CD4-positive, alpha-beta memory T cell (primary cell): ENCODE measurements around the gene TYROBP. TPM values are rescaled to one million over a fixed set of nuclear protein-coding genes. Genes with fewer than 3 reads are reported as not detected.
A peak's percentile ranks its signal among the peaks of the same experiment; 100 is the strongest.

Source experiments
- CTCF ChIA-PET: fragments of 350-600 bp; sonication (Branson Sonifier 250); formaldehyde crosslinking; loops from one replicate; lab custom pipeline; 2021; ENCODE audit warnings: inconsistent platforms; ENCODE audit not compliant: partially characterized antibody; lab: Charles Lee
- POLR2A ChIA-PET: fragments of 350-600 bp; sonication (Branson Sonifier 250); formaldehyde crosslinking; loops from one replicate; lab custom pipeline; 2021; ENCODE audit not compliant: partially characterized antibody; lab: Charles Lee
- DNase-seq, 5 donors: peaks; one replicate each; pipeline versions ENCODE4 v3.0.0 to v3.0.0-alpha.2; 2020 to 2022; ENCODE audit warnings: mixed read lengths in 1 of 5
- H3K27ac ChIP-seq: one replicate; pipeline ENCODE4 v1.7.0; 2013; ENCODE audit warnings: low read depth, low read length
- H3K27me3 ChIP-seq: 2 replicates; pipeline ENCODE4 v1.7.0; 2013; ENCODE audit warnings: mild to moderate bottlenecking, low read length, moderate library complexity; ENCODE audit not compliant: insufficient read depth
- H3K36me3 ChIP-seq: 2 replicates; pipeline ENCODE4 v1.7.0; 2013; ENCODE audit warnings: mild to moderate bottlenecking, low read length, moderate library complexity; ENCODE audit not compliant: insufficient read depth
- H3K4me1 ChIP-seq: 2 replicates; pipeline ENCODE4 v1.7.0; 2013; ENCODE audit warnings: mild to moderate bottlenecking, low read length, moderate library complexity; ENCODE audit not compliant: insufficient read depth
- H3K4me3 ChIP-seq, 2 donors: one replicate each; pipeline ENCODE4 v1.7.0; 2013; ENCODE audit warnings: low read length in 2 of 2, mild to moderate bottlenecking in 1 of 2
- H3K9me3 ChIP-seq, 2 donors: one replicate each; pipeline ENCODE4 v1.7.0; 2013; ENCODE audit warnings: low read length in 2 of 2, control low read depth in 1 of 2; ENCODE audit not compliant: control insufficient read depth in 1 of 2
- H3K27ac Mint-ChIP-seq, 7 donors: one replicate each; pipeline ENCODE4 v1.8.0; 2020 to 2021; ENCODE audit warnings: mixed read lengths in 7 of 7, mild to moderate bottlenecking in 6 of 7, inconsistent platforms in 3 of 7, moderate library complexity in 3 of 7
- H3K27me3 Mint-ChIP-seq, 2 donors: one replicate each; pipeline ENCODE4 v1.8.0; 2020 to 2021; ENCODE audit warnings: mixed read lengths in 2 of 2
- H3K36me3 Mint-ChIP-seq, 2 donors: one replicate each; pipeline ENCODE4 v1.8.0; 2020 to 2021; ENCODE audit warnings: mixed read lengths in 2 of 2, inconsistent platforms in 1 of 2, mild to moderate bottlenecking in 1 of 2
- H3K4me1 Mint-ChIP-seq, 4 donors: one replicate each; pipeline ENCODE4 v1.8.0; 2020 to 2021; ENCODE audit warnings: mixed read lengths in 4 of 4, mild to moderate bottlenecking in 1 of 4
- H3K4me3 Mint-ChIP-seq, 8 donors: one replicate each; pipeline ENCODE4 v1.8.0; 2020 to 2021; ENCODE audit warnings: mixed read lengths in 8 of 8, mild to moderate bottlenecking in 7 of 8, moderate library complexity in 6 of 8, inconsistent platforms in 3 of 8
- H3K9me3 Mint-ChIP-seq, 8 donors: one replicate each; pipeline ENCODE4 v1.8.0; 2020 to 2021; ENCODE audit warnings: mixed read lengths in 8 of 8, mild to moderate bottlenecking in 5 of 8, inconsistent platforms in 3 of 8, moderate library complexity in 1 of 8
- intact Hi-C: fragments of 100-400 bp; cut with micrococcal nuclease; formaldehyde crosslinking; loops from one replicate; pipeline ENCODE4 v1.15.1; 2023
- polyA plus RNA-seq, 2 donors: library from polyadenylated mRNA; unstranded; fragments of 300-500 nt; fragmentation: Illumina TruSeq; gene quantifications; one replicate each; pipeline ENCODE4 v1.2.3, GENCODE V29; 2021
- total RNA-seq, 2 experiments: library from RNA; stranded (reverse); gene quantifications; one replicate each; pipeline ENCODE4 v1.2.3, GENCODE V29; 2021

The TYROBP gene
- total and polyA plus RNA-seq, 4 experiments from 2014 or later, result 2.3 to 17.3 (median 7.6) TPM

- H3K4me1 Mint-ChIP-seq, result peaks cover 0 to 20% (median 3%) of the 10 kb centered on the region in 4 donors
- peak overlapping the region in 1 of 8 donors; percentile 62 for H3K4me3 Mint-ChIP-seq
- Histone ChIP-seq H3K9me3 (no peaks in the 10 kb centered on the region), H3K4me1 (peaks cover 14% of the 10 kb centered on the region), H3K4me3 (no peak overlapping the region), H3K27ac (no peak overlapping the region), H3K27me3 (peaks cover 15% of the 10 kb centered on the region), H3K36me3 (no peaks in the 10 kb centered on the region)
- H3K27me3 Mint-ChIP-seq, result peaks cover 29 to 43% of the 10 kb centered on the region in 2 donors
- H3K9me3 Mint-ChIP-seq, result no peaks in the 10 kb centered on the region
- ChIA-PET CTCF (no interaction called here), POLR2A (no interaction called here)
- no peaks in the 10 kb centered on the region for H3K36me3 Mint-ChIP-seq
- H3K27ac Mint-ChIP-seq, result no peak overlapping the region
- DNase-seq, result no peak
- intact Hi-C loops, result no loop called here
These were observed 47.1 kb downstream of the TYROBP start for GRCh38 chr19:35860818-35861639.

- intact Hi-C loops, result no loop called here
- no peaks in the 10 kb centered on the region for H3K9me3 Mint-ChIP-seq
- ChIA-PET POLR2A (no interaction called here), CTCF (no interaction called here)
- Histone ChIP-seq H3K4me1 (peaks cover 15% of the 10 kb centered on the region), H3K27me3 (peaks cover 21% of the 10 kb centered on the region), H3K27ac (no peak overlapping the region), H3K9me3 (no peaks in the 10 kb centered on the region), H3K36me3 (no peaks in the 10 kb centered on the region), H3K4me3 (no peak overlapping the region)
- no peak for DNase-seq
- no peaks in the 10 kb centered on the region for H3K36me3 Mint-ChIP-seq
- H3K27ac Mint-ChIP-seq, result no peak overlapping the region
- H3K4me3 Mint-ChIP-seq, result no peak overlapping the region
- H3K27me3 Mint-ChIP-seq, result peaks cover 27 to 41% of the 10 kb centered on the region in 2 donors
- H3K4me1 Mint-ChIP-seq, result peaks cover 0 to 20% (median 3%) of the 10 kb centered on the region in 4 donors
These were observed 47.7 kb downstream of the TYROBP start for GRCh38 chr19:35860436-35860817.

GRCh38 chr19:35859414-35859813, 48.7 kb downstream of the TYROBP start:
- Histone ChIP-seq H3K27ac (no peak overlapping the region), H3K27me3 (peaks cover 21% of the 10 kb centered on the region), H3K9me3 (no peaks in the 10 kb centered on the region), H3K36me3 (no peaks in the 10 kb centered on the region), H3K4me3 (no peak overlapping the region), H3K4me1 (peaks cover 15% of the 10 kb centered on the region)
- Mint-ChIP-seq H3K4me1 (peaks cover 0 to 20% (median 5%) of the 10 kb centered on the region in 4 donors), H3K4me3 (peak overlapping the region in 1 of 8 donors; percentile 6), H3K27me3 (peaks cover 32 to 39% of the 10 kb centered on the region in 2 donors), H3K36me3 (no peaks in the 10 kb centered on the region), H3K27ac (peak overlapping the region in 1 of 7 donors; percentile 57), H3K9me3 (no peaks in the 10 kb centered on the region)
- no peak for DNase-seq
- ChIA-PET CTCF (no interaction called here), POLR2A (no interaction called here)
- intact Hi-C loops, result no loop called here

GRCh38 chr19:35858311-35858710, 49.8 kb downstream of the TYROBP start:
- Mint-ChIP-seq H3K4me3 (peak overlapping the region in 4 of 8 donors; percentile 11 to 60 (median 40)), H3K4me1 (peaks cover 0 to 20% (median 5%) of the 10 kb centered on the region in 4 donors), H3K9me3 (no peaks in the 10 kb centered on the region), H3K27ac (no peak overlapping the region), H3K36me3 (no peaks in the 10 kb centered on the region), H3K27me3 (peaks cover 32 to 43% of the 10 kb centered on the region in 2 donors)
- Histone ChIP-seq H3K27ac (no peak overlapping the region), H3K4me1 (peaks cover 15% of the 10 kb centered on the region), H3K36me3 (no peaks in the 10 kb centered on the region), H3K27me3 (peaks cover 21% of the 10 kb centered on the region), H3K9me3 (no peaks in the 10 kb centered on the region), H3K4me3 (no peak overlapping the region)
- intact Hi-C loops, result no loop called here
- CTCF ChIA-PET, result no interaction called here
- DNase-seq, result no peak
- POLR2A ChIA-PET, result no interaction called here

- H3K27ac Mint-ChIP-seq, result peak within 1 kb of the TSS in 3 of 7 donors; percentile 18 to 64 (median 33)
- H3K9me3 ChIP-seq, result no peaks in the 10 kb centered on the region
- ChIA-PET CTCF (no interaction called here), POLR2A (no interaction called here)
- H3K36me3 ChIP-seq, result no peaks in the 10 kb centered on the region
- H3K9me3 Mint-ChIP-seq, result no peaks in the 10 kb centered on the region
- H3K27me3 ChIP-seq, result peaks cover 17% of the 10 kb centered on the region
- no peaks in the 10 kb centered on the region for H3K36me3 Mint-ChIP-seq
- peak within 1 kb of the TSS; percentile 73 to 85 (median 80) for H3K4me3 Mint-ChIP-seq
- peak in 1 of 5 donors; percentile 26 for DNase-seq
- H3K4me1 Mint-ChIP-seq, result peaks cover 0 to 20% (median 5%) of the 10 kb centered on the region in 4 donors
- H3K4me1 ChIP-seq, result peaks cover 15% of the 10 kb centered on the region
- H3K27ac ChIP-seq, result no peak within 1 kb of the TSS
- intact Hi-C loops, result no loop called here
- H3K27me3 Mint-ChIP-seq, result peaks cover 32 to 50% of the 10 kb centered on the region in 2 donors
- H3K4me3 ChIP-seq, result peak within 1 kb of the TSS in 1 of 2 donors; percentile 57
These were observed 51.4 kb downstream of the TYROBP start, which contains the start of gene KIRREL2 for GRCh38 chr19:35856546-35857149. KIRREL2 (plus strand) TSS chr19:35856911; CDS start chr19:35857120, 209 bp downstream.

Other genes starting within 250 kb of the TYROBP start
- gene UPK1A, start 241.8 kb downstream of the TYROBP start, total RNA-seq, result under 1 TPM; 0.55 to 0.72 TPM
- not detected for gene UPK1A, start 241.8 kb downstream of the TYROBP start, polyA plus RNA-seq
- gene ZBTB32, start 203.7 kb downstream of the TYROBP start, total RNA-seq, result under 1 TPM; 0.49 to 0.50 TPM
- under 1 TPM in 1 of 2 donors, not detected in 1; 0.45 TPM for gene ZBTB32, start 203.7 kb downstream of the TYROBP start, polyA plus RNA-seq
- gene KMT2B, start 190.3 kb downstream of the TYROBP start, total RNA-seq, result 10 to 100 TPM; 83.4 to 84.3 TPM
- 1 to 10 TPM in 1 of 2 donors, not detected in 1; 2.8 TPM for gene KMT2B, start 190.3 kb downstream of the TYROBP start, polyA plus RNA-seq
- gene IGFLR1, start 165.8 kb downstream of the TYROBP start, total RNA-seq, result 100 to 1,000 TPM; 119 to 124 TPM
- gene IGFLR1, start 165.8 kb downstream of the TYROBP start, polyA plus RNA-seq, result 10 to 100 TPM; 93.9 to 99.5 TPM
- 10 to 100 TPM; 60.5 to 65.2 TPM for gene U2AF1L4, start 162.9 kb downstream of the TYROBP start, total RNA-seq
- gene U2AF1L4, start 162.9 kb downstream of the TYROBP start, polyA plus RNA-seq, result 10 to 100 TPM; 48.7 to 50.9 TPM
- 10 to 100 TPM; 27.2 TPM for gene PSENEN, start 162.6 kb downstream of the TYROBP start, total RNA-seq
- 10 to 100 TPM; 84.6 to 89.9 TPM for gene PSENEN, start 162.6 kb downstream of the TYROBP start, polyA plus RNA-seq
- gene LIN37, start 159.7 kb downstream of the TYROBP start, total RNA-seq, result 10 to 100 TPM; 26.3 to 29.4 TPM
- gene LIN37, start 159.7 kb downstream of the TYROBP start, polyA plus RNA-seq, result 10 to 100 TPM in 1 of 2 donors, 1 to 10 TPM in 1; 8.3 to 13.3 TPM
- gene HSPB6, start 151.3 kb downstream of the TYROBP start, total RNA-seq, result not detected
- gene HSPB6, start 151.3 kb downstream of the TYROBP start, polyA plus RNA-seq, result not detected
- gene PROSER3, start 150.1 kb downstream of the TYROBP start, total RNA-seq, result 10 to 100 TPM; 45.1 to 46.5 TPM
- gene PROSER3, start 150.1 kb downstream of the TYROBP start, polyA plus RNA-seq, result 10 to 100 TPM in 1 of 2 donors, 1 to 10 TPM in 1; 2.0 to 11.8 TPM
- 10 to 100 TPM; 15.8 to 19.4 TPM for gene ARHGAP33, start 132.7 kb downstream of the TYROBP start, total RNA-seq
- gene ARHGAP33, start 132.7 kb downstream of the TYROBP start, polyA plus RNA-seq, result under 1 TPM in 1 of 2 donors, not detected in 1; 0.29 TPM
- gene PRODH2, start 95.5 kb downstream of the TYROBP start, total RNA-seq, result not detected
- gene PRODH2, start 95.5 kb downstream of the TYROBP start, polyA plus RNA-seq, result not detected
- not detected for gene NPHS1, start 55.8 kb downstream of the TYROBP start, total RNA-seq
- gene NPHS1, start 55.8 kb downstream of the TYROBP start, polyA plus RNA-seq, result not detected
- gene KIRREL2, start 51.4 kb downstream of the TYROBP start, total RNA-seq, result not detected
- under 1 TPM in 1 of 2 donors, not detected in 1; 0.08 TPM for gene KIRREL2, start 51.4 kb downstream of the TYROBP start, polyA plus RNA-seq
- not detected for gene APLP1, start 39.7 kb downstream of the TYROBP start, total RNA-seq
- under 1 TPM in 1 of 2 donors, not detected in 1; 0.70 TPM for gene APLP1, start 39.7 kb downstream of the TYROBP start, polyA plus RNA-seq
- 10 to 100 TPM; 36.6 to 50.0 TPM for gene NFKBID, start 7.8 kb downstream of the TYROBP start, total RNA-seq
- gene NFKBID, start 7.8 kb downstream of the TYROBP start, polyA plus RNA-seq, result 1 to 10 TPM; 1.3 to 7.1 TPM
- gene HCST, start 5.8 kb downstream of the TYROBP start, total RNA-seq, result 10 to 100 TPM; 66.2 to 75.2 TPM
- 100 to 1,000 TPM; 567 to 684 TPM for gene HCST, start 5.8 kb downstream of the TYROBP start, polyA plus RNA-seq
- gene LRFN3, start 28.1 kb upstream of the TYROBP start, total RNA-seq, result 10 to 100 TPM; 15.7 to 16.3 TPM
- 1 to 10 TPM in 1 of 2 donors, under 1 TPM in 1; 0.45 to 2.4 TPM for gene LRFN3, start 28.1 kb upstream of the TYROBP start, polyA plus RNA-seq
- 10 to 100 TPM; 25.7 to 25.8 TPM for gene SDHAF1, start 86.9 kb upstream of the TYROBP start, total RNA-seq
- gene SDHAF1, start 86.9 kb upstream of the TYROBP start, polyA plus RNA-seq, result 10 to 100 TPM; 21.9 to 41.3 TPM
- gene SYNE4, start 100.5 kb upstream of the TYROBP start, total RNA-seq, result 1 to 10 TPM; 4.8 to 5.0 TPM
- gene SYNE4, start 100.5 kb upstream of the TYROBP start, polyA plus RNA-seq, result under 1 TPM in 1 of 2 donors, not detected in 1; 0.25 TPM
- gene ALKBH6, start 105.9 kb upstream of the TYROBP start, total RNA-seq, result 10 to 100 TPM; 50.9 to 51.0 TPM
- 10 to 100 TPM; 20.8 to 21.0 TPM for gene ALKBH6, start 105.9 kb upstream of the TYROBP start, polyA plus RNA-seq
- gene CLIP3, start 124.6 kb upstream of the TYROBP start, total RNA-seq, result 1 to 10 TPM; 2.4 TPM
- 1 to 10 TPM in 1 of 2 donors, under 1 TPM in 1; 0.37 to 1.5 TPM for gene CLIP3, start 124.6 kb upstream of the TYROBP start, polyA plus RNA-seq
- 1 to 10 TPM; 5.1 to 7.0 TPM for gene THAP8, start 146.0 kb upstream of the TYROBP start, total RNA-seq
- gene THAP8, start 146.0 kb upstream of the TYROBP start, polyA plus RNA-seq, result 1 to 10 TPM; 4.0 to 8.6 TPM
- 1 to 10 TPM; 1.3 to 1.7 TPM for gene WDR62, start 146.6 kb upstream of the TYROBP start, total RNA-seq
- gene WDR62, start 146.6 kb upstream of the TYROBP start, polyA plus RNA-seq, result under 1 TPM in 1 of 2 donors, not detected in 1; 0.08 TPM
- gene OVOL3, start 202.8 kb upstream of the TYROBP start, total RNA-seq, result not detected
- gene OVOL3, start 202.8 kb upstream of the TYROBP start, polyA plus RNA-seq, result not detected
- 10 to 100 TPM; 52.4 to 55.0 TPM for gene POLR2I, start 206.6 kb upstream of the TYROBP start, total RNA-seq
- 100 to 1,000 TPM; 146 to 163 TPM for gene POLR2I, start 206.6 kb upstream of the TYROBP start, polyA plus RNA-seq
- 100 to 1,000 TPM; 148 TPM for gene TBCB, start 207.2 kb upstream of the TYROBP start, total RNA-seq
- 100 to 1,000 TPM; 256 to 308 TPM for gene TBCB, start 207.2 kb upstream of the TYROBP start, polyA plus RNA-seq
- 100 to 1,000 TPM; 255 to 259 TPM for gene CAPNS1, start 231.8 kb upstream of the TYROBP start, total RNA-seq
- gene CAPNS1, start 231.8 kb upstream of the TYROBP start, polyA plus RNA-seq, result 100 to 1,000 TPM; 123 to 184 TPM
- not detected for gene COX7A1, start 244.2 kb upstream of the TYROBP start, total RNA-seq
- not detected for gene COX7A1, start 244.2 kb upstream of the TYROBP start, polyA plus RNA-seq